Measurements from ENCODE around the gene GHRHR.

Gene GHRHR

DNA sequence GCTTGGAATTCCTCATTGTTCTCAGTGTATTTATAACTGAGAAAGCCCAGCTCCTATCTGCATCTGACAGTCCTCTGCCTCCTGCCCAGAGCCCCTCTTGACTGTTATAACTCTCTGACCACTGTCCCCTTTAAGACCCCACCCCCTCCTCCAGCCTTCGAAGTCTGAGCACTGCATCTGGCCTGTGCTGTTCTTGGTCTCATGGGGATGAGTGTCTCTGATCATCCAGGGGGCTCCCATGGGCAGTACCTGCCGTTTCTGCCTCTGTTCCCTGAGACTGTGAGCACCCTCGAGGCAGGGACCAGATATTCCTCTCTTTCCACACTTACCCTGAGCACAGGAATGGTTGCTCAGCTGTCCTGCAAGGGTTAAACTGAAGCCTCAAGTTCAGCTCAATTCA lies 7.7 kb downstream of the GHRHR start:
- TF ChIP-seq, protein P1, sequence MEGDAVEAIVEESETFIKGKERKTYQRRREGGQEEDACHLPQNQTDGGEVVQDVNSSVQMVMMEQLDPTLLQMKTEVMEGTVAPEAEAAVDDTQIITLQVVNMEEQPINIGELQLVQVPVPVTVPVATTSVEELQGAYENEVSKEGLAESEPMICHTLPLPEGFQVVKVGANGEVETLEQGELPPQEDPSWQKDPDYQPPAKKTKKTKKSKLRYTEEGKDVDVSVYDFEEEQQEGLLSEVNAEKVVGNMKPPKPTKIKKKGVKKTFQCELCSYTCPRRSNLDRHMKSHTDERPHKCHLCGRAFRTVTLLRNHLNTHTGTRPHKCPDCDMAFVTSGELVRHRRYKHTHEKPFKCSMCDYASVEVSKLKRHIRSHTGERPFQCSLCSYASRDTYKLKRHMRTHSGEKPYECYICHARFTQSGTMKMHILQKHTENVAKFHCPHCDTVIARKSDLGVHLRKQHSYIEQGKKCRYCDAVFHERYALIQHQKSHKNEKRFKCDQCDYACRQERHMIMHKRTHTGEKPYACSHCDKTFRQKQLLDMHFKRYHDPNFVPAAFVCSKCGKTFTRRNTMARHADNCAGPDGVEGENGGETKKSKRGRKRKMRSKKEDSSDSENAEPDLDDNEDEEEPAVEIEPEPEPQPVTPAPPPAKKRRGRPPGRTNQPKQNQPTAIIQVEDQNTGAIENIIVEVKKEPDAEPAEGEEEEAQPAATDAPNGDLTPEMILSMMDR (IDR thresholded peaks at IDR 0.05), result no peak
- Histone ChIP-seq H3K27ac (no peak overlapping the region), H3K4me3 (no peak overlapping the region)
- DNase-seq (ENCODE audit: low spot score), result no peak

DNA sequence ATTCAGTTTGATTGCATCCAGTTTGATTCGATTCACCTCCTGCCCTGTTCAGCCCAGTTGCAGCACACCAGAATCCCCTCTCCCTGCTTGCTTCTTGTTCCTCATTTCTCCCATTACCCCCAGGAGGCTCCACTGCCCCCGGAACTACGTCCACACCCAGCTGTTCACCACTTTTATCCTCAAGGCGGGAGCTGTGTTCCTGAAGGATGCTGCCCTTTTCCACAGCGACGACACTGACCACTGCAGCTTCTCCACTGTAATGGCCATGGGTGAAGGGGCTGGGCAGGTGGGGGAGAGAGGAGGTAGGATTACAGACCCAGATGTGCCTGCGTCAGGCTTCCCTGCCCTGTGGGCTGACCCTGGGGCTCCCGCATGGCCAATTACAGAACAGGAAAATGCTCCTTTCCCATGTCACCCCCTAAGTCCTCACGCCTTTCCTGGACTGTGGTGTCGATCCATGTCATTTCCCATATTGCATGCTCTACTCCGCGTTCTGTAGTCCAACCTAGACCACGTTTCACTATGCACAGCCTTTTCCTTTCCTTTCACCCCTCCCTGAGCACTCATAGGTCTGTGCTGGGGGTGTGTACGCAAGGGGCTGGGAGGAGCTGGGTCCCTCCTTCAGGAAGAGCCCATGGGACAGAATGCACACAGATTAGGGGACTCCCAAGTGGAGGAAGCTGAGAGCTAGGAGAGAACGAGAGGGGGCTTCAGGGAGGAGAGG lies 8.2 kb downstream of the GHRHR start:
- Histone ChIP-seq H3K27ac (no peak overlapping the region), H3K4me3 (no peak overlapping the region)
- TF ChIP-seq, protein P1 (IDR thresholded peaks at IDR 0.05), result no peak
- DNase-seq (ENCODE audit: low spot score), result no peak

DNA sequence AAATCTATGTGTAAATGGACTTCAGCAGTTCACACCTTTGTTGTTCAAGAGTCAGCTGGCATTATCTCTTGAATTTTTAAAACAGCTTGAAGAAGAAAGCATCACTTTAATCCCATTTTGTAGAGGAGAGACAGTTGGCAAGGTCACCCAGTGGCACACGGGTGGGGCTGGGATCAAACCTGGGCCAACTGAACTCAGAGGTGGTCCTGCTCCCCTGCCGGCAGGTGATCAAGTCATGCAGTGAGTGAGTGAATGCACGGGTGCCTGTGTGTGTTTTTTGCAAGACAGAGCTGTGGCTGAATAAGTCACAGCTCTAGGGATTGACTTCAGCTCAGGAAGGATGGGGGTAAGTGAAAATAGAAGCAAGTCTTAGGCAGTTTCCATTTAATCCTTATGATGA lies 9.5 kb downstream of the GHRHR start:
- Histone ChIP-seq H3K4me3 (no peak overlapping the region), H3K27ac (no peak overlapping the region)
- TF ChIP-seq, protein P1 (IDR thresholded peaks at IDR 0.05), result no peak
- no peak for DNase-seq (ENCODE audit: low spot score)

DNA sequence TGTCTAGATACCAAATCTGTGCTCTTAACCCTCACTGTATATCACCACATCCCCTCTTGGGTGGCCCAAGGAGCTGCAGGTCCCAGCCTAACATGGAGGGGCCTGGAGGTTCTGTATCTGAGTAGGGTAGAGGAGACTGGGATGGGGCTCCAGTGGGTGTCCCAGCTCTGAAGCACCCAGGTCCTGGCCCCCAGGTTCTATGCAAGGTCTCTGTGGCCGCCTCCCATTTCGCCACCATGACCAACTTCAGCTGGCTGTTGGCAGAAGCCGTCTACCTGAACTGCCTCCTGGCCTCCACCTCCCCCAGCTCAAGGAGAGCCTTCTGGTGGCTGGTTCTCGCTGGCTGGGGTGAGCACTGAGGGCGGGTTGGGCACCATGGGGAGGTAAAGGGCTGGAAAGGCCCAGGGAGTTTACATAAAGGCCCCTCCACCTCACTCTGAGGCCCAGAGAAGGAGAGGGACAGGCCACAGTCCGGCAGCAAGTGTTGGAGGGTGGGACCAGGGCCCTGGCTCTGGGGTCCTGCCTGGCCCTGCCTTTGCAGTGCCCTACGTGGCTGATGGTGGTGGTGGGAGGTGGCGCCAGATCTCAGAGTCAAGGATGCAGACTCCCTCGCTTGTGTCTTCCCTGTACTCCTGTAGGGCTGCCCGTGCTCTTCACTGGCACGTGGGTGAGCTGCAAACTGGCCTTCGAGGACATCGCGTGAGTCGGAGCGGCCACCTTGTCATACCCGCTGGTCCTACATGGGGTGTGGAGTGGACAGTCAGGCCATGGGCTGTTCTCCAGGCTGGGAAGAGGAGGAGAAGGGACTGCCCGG lies 10.2 kb downstream of the GHRHR start:
- TF ChIP-seq, protein P1 (IDR thresholded peaks at IDR 0.05), result no peak
- Histone ChIP-seq H3K27ac (no peak overlapping the region), H3K4me3 (no peak overlapping the region)
- DNase-seq (ENCODE audit: low spot score), result peak; percentile 62

DNA sequence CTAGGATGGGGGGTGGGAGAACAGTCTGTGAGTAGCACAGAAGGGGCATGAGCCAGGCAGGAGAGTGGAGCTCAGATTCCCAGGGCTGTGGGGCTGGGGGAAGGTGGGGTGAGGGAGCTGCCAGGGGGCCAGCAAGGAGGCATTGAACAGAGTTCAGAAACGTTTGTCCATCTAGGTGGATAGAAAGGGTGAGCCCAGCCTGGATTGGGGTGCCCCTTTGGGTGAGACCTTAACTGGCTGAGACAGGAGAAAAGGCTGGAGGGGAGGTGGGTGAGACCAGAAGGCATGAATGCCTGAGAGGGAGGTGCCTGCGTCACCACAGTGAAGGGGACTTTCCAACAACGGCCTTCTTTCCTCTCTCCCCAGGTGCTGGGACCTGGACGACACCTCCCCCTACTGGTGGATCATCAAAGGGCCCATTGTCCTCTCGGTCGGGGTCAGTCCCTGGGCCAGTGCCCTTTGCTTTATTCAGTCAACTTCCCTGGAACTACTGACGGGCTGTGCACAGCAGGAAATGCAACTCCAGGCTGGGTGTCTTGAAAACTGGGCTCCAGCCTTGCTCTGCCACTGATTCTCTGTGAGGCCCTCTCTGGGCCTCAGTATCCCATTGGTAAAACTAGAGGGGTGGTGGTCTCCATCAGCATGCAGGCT lies 11.0 kb downstream of the GHRHR start:
- H3K4me3 ChIP-seq, result no peak overlapping the region
- peak; percentile 73 for DNase-seq (ENCODE audit: low spot score)
- no peak overlapping the region for H3K27ac ChIP-seq
- TF ChIP-seq, protein P1 (IDR thresholded peaks at IDR 0.05), result peak; percentile 62

DNA sequence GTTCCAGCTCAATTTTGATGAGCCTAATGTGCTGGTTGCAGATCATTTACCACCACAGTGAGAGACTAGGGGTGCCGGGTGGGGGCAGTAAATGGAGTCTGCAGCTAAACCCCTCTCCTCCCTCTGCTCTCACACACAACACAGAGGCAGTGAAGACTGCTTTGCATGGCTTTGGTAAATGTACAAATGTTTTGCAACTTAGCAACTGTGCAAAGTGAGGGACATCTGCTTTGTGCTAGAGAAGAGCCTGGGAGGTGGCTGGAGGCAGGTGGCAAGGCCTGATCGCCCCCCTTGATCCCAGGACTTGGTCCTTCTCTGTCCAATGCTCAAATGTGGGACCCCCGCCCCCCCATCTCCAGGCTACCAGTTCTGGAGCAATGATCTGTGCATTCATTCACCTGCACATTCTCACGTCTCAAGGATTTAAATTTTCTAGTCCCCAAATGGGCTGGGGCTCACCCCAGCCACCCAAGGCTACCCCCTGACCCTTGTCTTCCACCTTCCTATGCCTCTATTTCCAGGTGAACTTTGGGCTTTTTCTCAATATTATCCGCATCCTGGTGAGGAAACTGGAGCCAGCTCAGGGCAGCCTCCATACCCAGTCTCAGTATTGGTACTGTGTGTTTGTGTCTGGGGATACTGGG lies 11.6 kb downstream of the GHRHR start:
- TF ChIP-seq, protein P1 (IDR thresholded peaks at IDR 0.05), result no peak
- no peak overlapping the region for H3K4me3 ChIP-seq
- H3K27ac ChIP-seq, result no peak overlapping the region
- peak; percentile 28 for DNase-seq (ENCODE audit: low spot score)
